CMK (cell line): ENCODE data around the gene IGSF22.

ENCODE experiments used
- DNase-seq: peaks from one replicate; pipeline ENCODE4 v3.0.0-alpha.2; 2010; ENCODE audit warnings: low read depth

The IGSF22 gene

DNA sequence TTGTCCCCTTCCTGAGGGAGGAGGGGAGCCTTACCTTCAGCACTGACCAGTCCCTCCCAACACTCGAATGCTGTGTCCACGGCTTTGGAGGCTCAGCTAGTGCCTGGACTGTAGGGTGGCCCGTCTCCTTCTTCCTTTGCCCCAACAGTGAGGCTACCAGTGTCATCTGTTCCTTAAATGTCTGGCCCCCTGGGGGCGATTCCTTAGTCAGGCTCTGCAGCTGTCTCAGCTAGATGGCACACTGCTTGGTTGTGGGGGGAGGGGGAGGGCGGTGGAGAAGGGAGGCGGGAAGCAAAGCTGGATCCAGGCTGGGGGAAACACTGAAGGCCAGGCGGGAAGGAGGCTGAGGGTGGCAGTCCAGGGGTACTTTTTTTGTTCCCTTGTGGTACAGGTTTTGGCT lies at the start of gene IGSF22:
Gene IGSF22, minus strand, starts transcription at position 149 of the 400 bp plus-strand sequence. CDS start 1,952 bp downstream, outside the sequence.
- DNase-seq, result no peak

GRCh38 chr11:18774801-18775200 lies 48.8 kb upstream of the IGSF22 start:
- no peak for DNase-seq

DNA sequence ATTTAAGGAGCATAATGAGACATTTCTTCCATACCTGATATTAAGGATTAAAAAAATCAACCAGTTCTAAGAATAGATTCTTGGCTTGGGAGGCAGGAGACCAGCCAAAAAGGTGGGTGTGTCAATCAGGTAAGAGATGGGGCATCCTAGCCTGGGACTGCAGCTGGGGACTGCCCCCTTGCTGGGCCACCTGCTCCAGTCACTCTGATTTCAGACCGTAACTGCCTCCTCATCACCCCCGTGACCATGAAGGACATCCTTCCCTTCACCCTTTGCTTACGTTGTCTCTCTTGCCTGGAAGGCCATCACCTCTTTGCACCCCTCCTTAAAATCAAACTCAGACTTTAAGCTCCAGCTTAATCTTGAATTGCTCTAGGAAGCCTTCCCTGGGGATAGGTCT lies 47.7 kb upstream of the IGSF22 start:
- DNase-seq, result no peak

DNA sequence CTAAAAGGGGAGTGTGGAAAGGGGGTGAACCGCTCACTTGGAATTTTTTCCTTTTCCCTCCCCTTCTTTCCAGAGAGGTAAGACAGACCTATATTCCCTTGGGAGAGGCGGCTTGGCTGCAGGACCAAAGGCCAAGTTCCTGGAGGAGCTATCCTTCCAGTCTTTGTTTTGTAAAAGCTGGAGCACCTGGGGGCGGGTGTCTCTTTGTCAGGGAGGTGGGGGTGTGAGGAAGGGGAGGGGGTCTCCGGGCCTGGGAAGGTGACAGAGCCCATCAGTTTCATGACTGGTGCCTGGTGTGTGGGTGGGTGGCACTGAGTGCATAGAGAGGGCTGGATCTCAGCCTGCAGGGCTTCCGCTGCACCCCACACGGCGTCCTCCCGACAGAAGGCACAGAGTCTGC lies 47.1 kb upstream of the IGSF22 start:
- no peak for DNase-seq

GRCh38 chr11:18772211-18772610 lies 46.2 kb upstream of the IGSF22 start:
- DNase-seq, result no peak

GRCh38 chr11:18771266-18772035 lies 45.5 kb upstream of the IGSF22 start:
- no peak for DNase-seq

DNA sequence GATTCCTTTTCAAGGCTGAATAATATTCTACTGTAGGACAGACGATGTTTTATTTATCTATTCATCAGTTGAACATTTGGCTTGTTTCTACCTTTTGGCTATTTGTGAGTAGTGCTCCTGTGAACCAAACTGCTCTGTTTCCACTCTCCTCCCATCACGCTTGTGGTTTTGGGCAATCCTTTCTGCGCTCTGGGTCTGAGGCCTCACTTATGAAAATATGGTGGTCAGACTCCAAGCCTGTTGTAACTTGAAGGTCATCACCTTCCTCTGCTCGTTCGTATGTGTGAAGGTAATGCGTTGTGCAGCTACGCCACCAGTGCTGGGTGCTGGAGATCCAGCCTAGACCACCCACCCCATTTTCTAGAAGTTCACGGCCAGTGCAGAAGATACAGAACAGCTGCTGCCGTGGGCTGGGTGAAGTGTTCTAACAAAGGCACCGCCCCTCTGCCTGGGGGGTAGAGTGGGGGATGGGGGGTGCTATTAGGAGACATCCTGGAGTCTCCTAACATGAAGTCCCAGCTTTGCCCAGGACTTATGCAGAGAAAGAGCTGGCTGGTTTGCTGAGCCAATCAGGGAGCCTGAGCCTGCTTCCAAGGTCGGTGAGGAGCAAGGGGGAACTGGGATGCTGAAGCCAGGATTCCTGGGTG lies 44.6 kb upstream of the IGSF22 start:
- DNase-seq, result no peak

DNA sequence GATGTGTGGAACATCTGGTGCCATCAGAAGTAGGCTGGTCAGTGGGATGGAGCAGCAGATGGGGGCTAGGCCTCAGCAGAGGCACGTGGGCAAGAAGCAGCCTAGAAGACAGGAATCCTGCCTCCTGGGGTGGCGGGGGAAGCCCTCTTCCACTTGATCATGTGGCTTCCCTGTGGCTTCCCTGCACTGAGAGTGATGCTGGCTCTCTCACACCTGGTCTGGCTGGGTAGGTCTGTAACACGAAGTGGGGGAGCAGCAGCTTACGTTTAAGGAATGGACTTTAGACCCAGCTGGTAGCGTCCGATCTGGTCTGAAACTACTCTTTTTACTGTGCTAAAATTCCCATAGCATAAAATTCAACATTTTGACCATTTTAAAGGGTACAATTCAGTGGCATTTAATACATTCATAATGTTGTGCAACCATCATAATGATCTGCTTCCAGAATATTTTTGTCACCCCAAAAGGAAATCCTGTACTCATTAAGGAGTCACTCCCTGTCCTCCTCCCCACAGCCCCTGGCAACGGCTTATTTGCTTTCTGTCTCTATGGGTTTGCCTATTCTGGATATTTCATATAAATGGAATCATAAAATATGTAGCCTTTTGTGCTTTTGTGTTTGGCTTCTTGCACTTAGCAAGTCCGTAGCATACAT lies 43.9 kb upstream of the IGSF22 start:
- no peak for DNase-seq

DNA sequence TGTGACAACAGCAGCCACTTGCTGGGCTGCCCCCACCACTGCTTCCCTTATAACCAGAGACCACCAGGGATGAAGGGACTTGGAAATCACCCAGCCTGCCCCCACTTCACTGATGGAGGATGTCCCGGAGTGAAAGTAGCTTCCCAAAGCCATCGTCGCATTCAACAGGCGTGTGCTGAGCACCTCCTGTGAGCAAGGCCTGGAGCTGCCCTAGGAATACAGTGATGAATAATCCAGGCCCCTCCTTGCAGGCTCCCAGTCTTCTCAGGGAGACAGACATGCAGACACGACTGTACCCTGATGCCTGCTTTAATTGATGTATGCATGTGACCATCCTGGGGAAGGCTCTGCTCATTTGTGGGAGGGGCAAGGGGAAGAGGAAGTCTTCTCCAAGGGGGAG lies 43.0 kb upstream of the IGSF22 start:
- no peak for DNase-seq

GRCh38 chr11:18768472-18768901 lies 42.5 kb upstream of the IGSF22 start:
- DNase-seq, result no peak

DNA sequence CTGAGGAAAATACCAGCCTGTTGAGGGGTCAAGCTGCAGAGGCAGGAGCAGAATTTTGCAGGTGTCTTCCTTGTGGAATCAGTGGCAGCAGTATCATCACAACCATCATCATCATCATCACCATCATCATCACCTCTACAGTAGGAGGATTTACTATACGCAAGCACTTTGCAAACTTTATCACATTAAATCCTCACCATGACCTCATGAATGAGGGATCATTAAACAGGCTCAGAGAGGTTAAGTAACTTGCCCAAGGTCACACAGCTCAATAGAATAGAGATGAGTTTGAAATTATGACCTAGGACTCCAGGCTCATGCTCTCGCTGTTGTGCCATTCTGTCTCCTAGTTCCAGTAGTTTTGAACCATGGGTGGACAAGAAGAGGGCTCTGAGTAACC lies 40.0 kb upstream of the IGSF22 start:
- DNase-seq, result no peak

GRCh38 chr11:18765554-18765953 lies 39.6 kb upstream of the IGSF22 start:
- no peak for DNase-seq

GRCh38 chr11:18761741-18762140 lies 35.8 kb upstream of the IGSF22 start:
- DNase-seq, result no peak

DNA sequence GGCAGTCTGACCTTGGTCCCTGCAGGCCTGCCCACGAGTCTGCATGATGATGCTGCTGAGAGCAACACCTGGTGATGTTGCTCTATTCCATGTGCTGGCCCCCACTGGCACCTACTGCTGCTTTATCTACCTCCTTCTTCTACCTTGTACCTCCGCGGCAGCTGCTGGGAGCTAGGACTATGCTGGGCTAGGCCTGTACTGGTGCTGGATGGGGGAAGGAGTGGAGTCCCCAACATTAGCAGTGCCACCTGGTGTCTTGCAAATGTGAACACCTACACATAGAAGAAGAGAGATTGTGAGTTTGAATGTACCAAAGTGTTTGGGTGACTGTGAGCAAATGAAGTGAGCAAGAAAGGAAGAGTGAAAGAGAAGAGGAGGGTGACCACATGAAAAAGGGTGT lies 35.2 kb upstream of the IGSF22 start:
- no peak for DNase-seq

- DNase-seq, result no peak
Observed at GRCh38 chr11:18757811-18758210, 31.8 kb upstream of the IGSF22 start.

DNA sequence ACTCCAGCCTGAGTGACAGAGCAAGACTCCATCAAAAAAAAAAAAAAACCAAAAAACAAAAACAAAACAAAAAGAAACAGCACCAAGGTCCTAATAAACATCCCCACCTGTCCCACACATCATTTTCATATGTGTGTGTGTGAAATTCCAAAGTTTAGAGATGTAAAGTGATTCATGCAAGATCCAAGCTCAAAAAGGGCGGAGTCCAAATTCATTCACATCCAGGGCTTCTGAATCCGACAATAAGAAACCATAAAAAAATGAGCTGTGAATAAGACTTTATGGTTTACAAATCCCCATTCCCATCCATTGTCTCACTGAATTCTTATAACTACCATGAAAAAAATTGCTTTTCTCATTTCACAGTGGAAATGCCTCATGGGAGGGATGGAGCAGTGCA lies 30.9 kb upstream of the IGSF22 start:
- no peak for DNase-seq

DNA sequence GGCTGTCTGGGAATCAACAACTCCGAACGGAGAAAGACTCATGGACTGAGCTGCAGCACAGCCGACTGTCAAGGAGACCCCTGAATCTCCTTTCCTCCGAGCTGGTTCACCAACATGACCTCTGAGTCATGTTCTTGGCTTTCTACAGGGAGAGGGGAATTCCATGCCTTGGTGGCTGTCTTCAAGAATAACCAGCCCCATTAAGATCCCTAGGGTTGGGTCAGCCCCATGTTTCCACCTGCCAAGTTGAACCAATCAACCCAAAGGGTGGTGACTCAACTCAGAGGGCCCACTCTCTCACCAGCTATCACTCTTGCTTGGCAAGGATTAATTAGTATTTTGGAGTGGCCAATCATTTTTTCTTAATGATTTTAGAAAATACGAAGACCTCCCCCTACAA lies 28.3 kb upstream of the IGSF22 start:
- DNase-seq, result no peak

GRCh38 chr11:18752502-18752901 lies 26.5 kb upstream of the IGSF22 start:
- no peak for DNase-seq

DNA sequence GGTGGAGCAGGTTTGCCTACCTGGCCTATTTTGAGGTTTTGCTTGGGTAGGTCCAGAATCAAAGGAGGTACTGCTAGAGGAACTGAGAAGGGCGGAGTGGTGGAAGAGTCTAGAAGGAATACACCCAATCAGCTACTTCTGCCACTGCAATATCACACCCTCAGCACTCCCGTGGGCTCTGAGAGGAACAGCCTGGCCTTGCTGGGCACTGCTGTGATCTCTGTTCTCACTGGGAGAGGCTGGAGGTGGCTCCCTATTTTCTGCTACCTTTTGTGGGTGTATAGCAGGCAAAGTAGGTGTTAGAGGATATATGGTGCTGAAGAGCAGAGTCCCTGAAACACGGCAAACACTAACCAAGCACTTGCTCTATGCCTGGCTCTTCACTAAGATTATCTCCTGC lies 25.0 kb upstream of the IGSF22 start:
- no peak for DNase-seq

DNA sequence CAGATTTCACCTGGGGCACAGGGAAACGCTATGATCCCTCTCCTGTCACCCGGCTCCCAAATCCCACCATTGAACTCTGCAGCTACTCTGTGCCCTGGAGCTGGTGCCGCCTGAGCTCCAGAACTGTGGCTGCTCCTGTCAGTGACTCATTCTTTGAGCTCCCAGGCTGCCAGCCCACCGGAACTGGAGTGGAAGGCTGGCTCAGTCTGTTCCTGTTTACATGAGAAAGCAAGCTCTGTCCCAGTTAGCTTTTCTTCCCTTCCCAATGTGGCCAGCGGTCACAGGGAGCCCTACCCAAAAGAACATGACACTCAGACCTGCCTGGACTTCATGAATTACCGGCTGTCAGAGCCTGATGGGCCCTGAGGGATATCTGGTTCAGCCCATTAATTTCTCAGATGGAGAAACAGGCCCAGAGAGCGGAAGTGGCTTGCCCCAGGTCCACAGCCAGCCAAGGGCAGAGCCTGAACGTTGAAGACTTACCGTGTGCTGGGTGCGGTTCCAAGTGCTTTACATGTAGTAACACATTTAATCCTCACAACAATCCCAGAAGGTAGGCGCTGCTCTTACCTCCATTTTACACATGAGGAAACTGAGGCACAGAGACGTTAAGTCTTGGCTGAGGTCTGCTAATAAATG lies 23.8 kb upstream of the IGSF22 start:
- DNase-seq, result no peak

- DNase-seq, result no peak
Observed at GRCh38 chr11:18748766-18749365, 22.9 kb upstream of the IGSF22 start.

DNA sequence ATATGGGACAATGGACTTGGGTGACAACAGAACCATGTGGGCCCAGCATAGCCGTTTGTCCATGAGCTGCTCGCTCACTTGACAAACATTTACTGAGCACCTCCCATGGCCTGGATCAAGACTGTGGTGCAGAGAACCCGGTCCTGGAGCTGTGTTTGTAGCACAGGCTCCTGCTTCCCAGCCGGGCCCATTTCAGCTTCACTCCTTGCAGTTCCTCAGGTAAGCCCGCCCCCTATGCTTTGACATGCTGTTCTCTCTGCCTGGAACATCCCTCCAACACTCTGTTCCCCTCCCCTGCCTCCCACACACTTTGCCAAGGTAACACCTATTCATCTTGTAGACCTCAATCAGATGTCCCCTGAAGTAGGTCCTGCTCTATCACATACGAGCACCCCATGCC lies 19.3 kb upstream of the IGSF22 start:
- DNase-seq, result no peak
